Uterus (tissue), 4 donors: ENCODE measurements around the gene PAM. TPM values are rescaled to one million over a fixed set of nuclear protein-coding genes. Genes with fewer than 3 reads are reported as not detected.

Source experiments
- DNase-seq, 2 donors: peaks; one replicate each; pipeline ENCODE4 v3.0.0-alpha.2; 2019 to 2020
- H3K27ac ChIP-seq, 2 donors: fragments of 200-600 bp; sonication (generic); 1 replicate in 1 of 2; 2 replicates in 1 of 2; pipeline ENCODE4 v1.5.1; 2016 to 2018
- H3K27me3 ChIP-seq, 2 donors: fragments of 200-600 bp; sonication (generic); one replicate each; pipeline ENCODE4 v1.5.1; 2018 to 2019; ENCODE audit warnings: control low read depth in 1 of 2
- H3K36me3 ChIP-seq, 2 donors: fragments of 200-600 bp; sonication (generic); one replicate each; pipeline ENCODE4 v1.5.1; 2019; ENCODE audit warnings: control low read depth in 1 of 2
- H3K4me1 ChIP-seq, 2 donors: fragments of 200-600 bp; sonication (generic); one replicate each; pipeline ENCODE4 v1.5.1; 2018 to 2019; ENCODE audit warnings: control low read depth in 1 of 2
- H3K4me3 ChIP-seq, 2 donors: fragments of 200-600 bp; sonication (generic); 1 replicate in 1 of 2; 2 replicates in 1 of 2; pipeline ENCODE4 v1.5.1; 2018 to 2019; ENCODE audit warnings: mild to moderate bottlenecking in 1 of 2
- H3K9me3 ChIP-seq, 2 donors: fragments of 200-600 bp; sonication (generic); one replicate each; pipeline ENCODE4 v1.5.1; 2019; ENCODE audit warnings: control low read depth in 1 of 2
- POLR2A ChIP-seq, 2 donors: fragments of 450-650 bp; IDR thresholded peaks; one replicate each; pipeline ENCODE4 v1.6.1; 2016; ENCODE audit warnings: antibody characterized with exemption in 2 of 2, mild to moderate bottlenecking in 1 of 2, moderate library complexity in 1 of 2
- intact Hi-C: fragments of 100-400 bp; cut with DNase I; formaldehyde crosslinking; loops from one replicate; pipeline ENCODE4 v1.15.1; 2023; ENCODE audit warnings: low total_unique reads
- total RNA-seq, 4 donors: library from RNA; depleted of rRNA in 3 of 4; stranded (reverse); fragments of >200 nt in 3 of 4; gene quantifications; one replicate each; pipeline versions ENCODE4 v1.1.0 to v1.2.4, GENCODE V29; 2014 to 2023
- TF ChIP-seq, protein P1 (sequence below), 4 experiments: fragments of 200-600 bp in 2 of 4; fragments of 450-650 bp in 2 of 4; sonication (generic) in 2 of 4; IDR thresholded peaks; one replicate each; pipeline ENCODE4 v1.5.1; 2016 to 2019; ENCODE audit warnings: antibody characterized with exemption in 4 of 4, mild to moderate bottlenecking in 2 of 4, moderate library complexity in 1 of 4
- donor health status: DM: yes; HTN: yes; CAD: no.

PAM gene
- total RNA-seq, 4 donors from 2014 or later = 101 to 502 (median 168) TPM

DNA sequence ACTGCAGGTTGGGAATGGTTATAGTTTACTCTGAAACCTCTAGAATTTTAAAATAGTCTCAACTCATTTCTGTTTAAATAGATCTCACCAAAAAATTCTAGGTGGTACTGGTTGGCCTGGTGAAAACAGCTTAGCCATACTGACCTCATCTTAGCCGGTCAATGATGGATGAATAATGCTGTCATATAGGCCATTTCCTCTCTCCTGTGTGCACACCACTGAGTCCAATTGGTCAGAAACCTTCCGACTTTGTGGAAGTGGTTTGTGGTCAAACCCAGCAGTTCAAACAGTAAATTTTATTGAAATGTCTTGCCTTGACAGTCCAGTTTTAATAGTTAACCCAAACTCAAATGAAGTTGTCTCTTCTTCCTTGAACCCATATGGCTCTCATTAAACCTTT is 266.2 kb downstream of the PAM start:
- Histone ChIP-seq H3K4me1 (no peaks in the 10 kb centered on the region), H3K4me3 (no peak overlapping the region), H3K9me3 (no peaks in the 10 kb centered on the region), H3K27ac (no peak overlapping the region), H3K36me3 (no peaks in the 10 kb centered on the region), H3K27me3 (no peaks in the 10 kb centered on the region)
- intact Hi-C loops = no loop called here
- DNase-seq = no peak
- no peak for TF ChIP-seq POLR2A (IDR thresholded peaks at IDR 0.05)
- TF ChIP-seq, protein P1, sequence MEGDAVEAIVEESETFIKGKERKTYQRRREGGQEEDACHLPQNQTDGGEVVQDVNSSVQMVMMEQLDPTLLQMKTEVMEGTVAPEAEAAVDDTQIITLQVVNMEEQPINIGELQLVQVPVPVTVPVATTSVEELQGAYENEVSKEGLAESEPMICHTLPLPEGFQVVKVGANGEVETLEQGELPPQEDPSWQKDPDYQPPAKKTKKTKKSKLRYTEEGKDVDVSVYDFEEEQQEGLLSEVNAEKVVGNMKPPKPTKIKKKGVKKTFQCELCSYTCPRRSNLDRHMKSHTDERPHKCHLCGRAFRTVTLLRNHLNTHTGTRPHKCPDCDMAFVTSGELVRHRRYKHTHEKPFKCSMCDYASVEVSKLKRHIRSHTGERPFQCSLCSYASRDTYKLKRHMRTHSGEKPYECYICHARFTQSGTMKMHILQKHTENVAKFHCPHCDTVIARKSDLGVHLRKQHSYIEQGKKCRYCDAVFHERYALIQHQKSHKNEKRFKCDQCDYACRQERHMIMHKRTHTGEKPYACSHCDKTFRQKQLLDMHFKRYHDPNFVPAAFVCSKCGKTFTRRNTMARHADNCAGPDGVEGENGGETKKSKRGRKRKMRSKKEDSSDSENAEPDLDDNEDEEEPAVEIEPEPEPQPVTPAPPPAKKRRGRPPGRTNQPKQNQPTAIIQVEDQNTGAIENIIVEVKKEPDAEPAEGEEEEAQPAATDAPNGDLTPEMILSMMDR (IDR thresholded peaks at IDR 0.05) = no peak

- TF ChIP-seq, protein P1 (IDR thresholded peaks at IDR 0.05) = no peak
- no peak for TF ChIP-seq POLR2A (IDR thresholded peaks at IDR 0.05)
- Histone ChIP-seq H3K36me3 (no peaks in the 10 kb centered on the region), H3K4me3 (no peak overlapping the region), H3K27ac (no peak overlapping the region), H3K27me3 (no peaks in the 10 kb centered on the region), H3K4me1 (no peaks in the 10 kb centered on the region), H3K9me3 (no peaks in the 10 kb centered on the region)
- no peak for DNase-seq
- intact Hi-C loops = no loop called here
These were observed 272.2 kb downstream of the PAM start for GRCh38 chr5:103027267-103027666.

GRCh38 chr5:103031607-103032006 is 276.5 kb downstream of the PAM start:
- Histone ChIP-seq H3K4me1 (no peaks in the 10 kb centered on the region), H3K4me3 (no peak overlapping the region), H3K9me3 (no peaks in the 10 kb centered on the region), H3K36me3 (no peaks in the 10 kb centered on the region), H3K27me3 (no peaks in the 10 kb centered on the region), H3K27ac (no peak overlapping the region)
- TF ChIP-seq, protein P1 (IDR thresholded peaks at IDR 0.05) = no peak
- no peak for TF ChIP-seq POLR2A (IDR thresholded peaks at IDR 0.05)
- intact Hi-C loops = no loop called here
- DNase-seq = no peak

DNA sequence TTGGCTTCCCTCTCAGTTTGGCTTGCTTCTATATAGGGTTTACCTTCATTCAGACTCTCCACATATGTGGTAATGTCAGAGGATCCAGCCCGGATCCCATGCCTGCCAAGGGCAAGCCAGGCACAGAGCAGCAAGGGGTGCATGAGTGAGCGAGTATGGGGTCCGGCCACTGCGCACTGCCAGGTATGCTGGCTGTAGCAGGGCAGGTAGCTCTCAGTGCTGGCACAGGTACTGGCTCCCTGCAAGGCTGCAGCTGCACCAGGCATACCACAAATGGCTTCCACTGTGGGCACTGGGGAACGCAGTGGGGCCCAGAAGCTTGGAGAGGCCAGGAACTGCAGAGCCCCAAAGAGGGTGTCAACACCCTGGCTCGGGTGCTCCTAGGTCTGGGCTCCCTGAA is 278.6 kb downstream of the PAM start:
- intact Hi-C loops = no loop called here
- no peak overlapping the region for H3K27ac ChIP-seq
- TF ChIP-seq, protein P1 (IDR thresholded peaks at IDR 0.05) = no peak
- no peak for TF ChIP-seq POLR2A (IDR thresholded peaks at IDR 0.05)
- DNase-seq = no peak
- no peak overlapping the region for H3K4me3 ChIP-seq
- H3K9me3 ChIP-seq = no peaks in the 10 kb centered on the region
- H3K4me1 ChIP-seq = no peaks in the 10 kb centered on the region
- no peaks in the 10 kb centered on the region for H3K27me3 ChIP-seq
- no peaks in the 10 kb centered on the region for H3K36me3 ChIP-seq

GRCh38 chr5:103034662-103035392 is 279.7 kb downstream of the PAM start:
- no peaks in the 10 kb centered on the region for H3K27me3 ChIP-seq
- DNase-seq = no peak
- no peaks in the 10 kb centered on the region for H3K36me3 ChIP-seq
- no peak overlapping the region for H3K4me3 ChIP-seq
- H3K4me1 ChIP-seq = no peaks in the 10 kb centered on the region
- no peak overlapping the region for H3K27ac ChIP-seq
- TF ChIP-seq, protein P1 (IDR thresholded peaks at IDR 0.05) = no peak
- TF ChIP-seq POLR2A (IDR thresholded peaks at IDR 0.05) = no peak
- intact Hi-C loops = no loop called here
- no peaks in the 10 kb centered on the region for H3K9me3 ChIP-seq
